Measurements from ENCODE around the gene PRKCQ. TPM values are rescaled to one million over a fixed set of nuclear protein-coding genes. Genes with fewer than 3 reads are reported as not detected.

PRKCQ gene
- total RNA-seq, 1 experiment from 2014 or later = 0.73 TPM

DNA sequence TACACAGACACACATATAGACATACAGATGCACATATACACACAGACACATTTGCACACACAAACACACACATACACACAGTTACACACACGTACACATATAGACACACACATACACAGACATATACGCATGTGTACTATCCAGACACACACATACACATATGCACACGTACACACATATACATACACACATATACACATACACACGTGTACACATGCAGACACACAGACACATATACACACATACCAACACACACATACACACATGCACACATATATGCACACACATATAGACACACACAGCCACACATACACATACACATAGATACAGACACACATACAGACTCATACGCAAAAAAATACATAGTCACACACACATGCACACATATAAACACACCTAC is 193.1 kb downstream of the PRKCQ start:
- no TSS peak for BruUV-seq (replicated peaks)
- no peak for DNase-seq
- peaks cover 10% of the 10 kb centered on the region for H3K9me3 Mint-ChIP-seq (ENCODE audit: low read depth, unreplicated experiment)
- TF ChIP-seq CTCF (IDR thresholded peaks at IDR 0.05; ENCODE audit: unreplicated experiment) = no peak
- peaks cover 72% of the 10 kb centered on the region for H3K4me1 Mint-ChIP-seq (ENCODE audit: low read depth, unreplicated experiment)
- intact Hi-C loops (cut with micrococcal nuclease; ENCODE audit: unreplicated experiment) = no loop called here
- H3K27ac Mint-ChIP-seq (ENCODE audit: unreplicated experiment) = peak overlapping the region; percentile 88
- no peak overlapping the region for H3K4me3 Mint-ChIP-seq (ENCODE audit: low read depth, unreplicated experiment)
- peaks cover 8% of the 10 kb centered on the region for H3K36me3 Mint-ChIP-seq (ENCODE audit: insufficient read depth, unreplicated experiment)
- H3K27me3 Mint-ChIP-seq (ENCODE audit: unreplicated experiment) = no peaks in the 10 kb centered on the region
- CTCF ChIA-PET = interaction anchor here (1.5 to 2.2 kb wide), 3 partner anchors 12 to 88 kb away, joined by 5 to 14 read pairs (median 8); no protein-coding TSS in a partner anchor

DNA sequence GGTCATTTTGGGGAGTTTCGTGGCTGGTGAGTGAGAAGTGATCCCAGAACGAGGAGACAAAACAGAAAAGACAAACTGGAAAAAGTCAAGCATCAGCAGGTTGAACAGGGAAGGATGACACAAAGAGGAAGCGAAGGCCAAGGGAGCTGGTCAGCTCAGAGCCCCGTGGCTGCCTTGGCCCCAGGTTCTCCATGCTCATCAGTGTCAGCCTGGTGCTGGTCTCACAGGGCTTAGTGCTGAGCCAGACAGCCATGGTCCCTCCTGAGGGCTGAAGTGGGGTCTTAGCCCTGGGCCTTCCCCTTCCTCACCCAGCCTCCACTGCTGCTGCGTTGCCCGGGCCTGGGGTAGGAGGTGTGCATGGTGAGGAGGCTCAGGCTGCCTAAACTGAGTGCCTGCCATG is 193.7 kb downstream of the PRKCQ start:
- no peak for DNase-seq
- peaks cover 8% of the 10 kb centered on the region for H3K36me3 Mint-ChIP-seq (ENCODE audit: insufficient read depth, unreplicated experiment)
- CTCF ChIA-PET = no interaction called here
- H3K4me1 Mint-ChIP-seq (ENCODE audit: low read depth, unreplicated experiment) = peaks cover 72% of the 10 kb centered on the region
- no peaks in the 10 kb centered on the region for H3K27me3 Mint-ChIP-seq (ENCODE audit: unreplicated experiment)
- no TSS peak for BruUV-seq (replicated peaks)
- intact Hi-C loops (cut with micrococcal nuclease; ENCODE audit: unreplicated experiment) = no loop called here
- H3K4me3 Mint-ChIP-seq (ENCODE audit: low read depth, unreplicated experiment) = no peak overlapping the region
- H3K9me3 Mint-ChIP-seq (ENCODE audit: low read depth, unreplicated experiment) = peaks cover 11% of the 10 kb centered on the region
- TF ChIP-seq CTCF (IDR thresholded peaks at IDR 0.05; ENCODE audit: unreplicated experiment) = no peak
- peak overlapping the region; percentile 88 for H3K27ac Mint-ChIP-seq (ENCODE audit: unreplicated experiment)

DNA sequence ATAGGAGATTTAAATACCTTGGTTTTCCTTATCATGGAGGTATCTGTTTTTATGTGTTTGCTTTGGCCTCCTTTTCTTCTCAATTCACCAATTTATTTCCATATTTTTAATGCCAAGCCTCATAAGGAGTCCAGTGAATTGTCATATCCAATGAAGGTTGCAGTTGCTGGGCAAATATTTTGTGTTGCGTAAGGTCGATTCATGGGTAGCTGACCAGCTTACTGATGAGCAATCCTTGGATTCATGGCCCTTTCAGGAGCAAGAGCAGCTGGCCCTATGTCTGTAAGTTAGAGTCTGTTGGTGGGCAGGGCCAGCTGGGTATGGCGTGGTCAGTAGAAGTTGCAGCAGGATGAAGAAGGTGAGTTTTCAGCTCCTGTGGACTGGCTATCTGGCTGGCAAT is 194.4 kb downstream of the PRKCQ start:
- H3K27me3 Mint-ChIP-seq (ENCODE audit: unreplicated experiment) = no peaks in the 10 kb centered on the region
- H3K27ac Mint-ChIP-seq (ENCODE audit: unreplicated experiment) = peak overlapping the region; percentile 45
- DNase-seq = no peak
- H3K36me3 Mint-ChIP-seq (ENCODE audit: insufficient read depth, unreplicated experiment) = peaks cover 13% of the 10 kb centered on the region
- CTCF ChIA-PET = interaction anchor here (0.6 to 1.2 kb wide), 2 partner anchors 71 to 249 kb away, joined by 3 to 4 read pairs; no protein-coding TSS in a partner anchor
- H3K4me1 Mint-ChIP-seq (ENCODE audit: low read depth, unreplicated experiment) = peaks cover 72% of the 10 kb centered on the region
- no peak overlapping the region for H3K4me3 Mint-ChIP-seq (ENCODE audit: low read depth, unreplicated experiment)
- BruUV-seq (replicated peaks) = no TSS peak
- intact Hi-C loops (cut with micrococcal nuclease; ENCODE audit: unreplicated experiment) = loop anchor here (1.0 kb wide), 1 partner anchor 71 kb away; no protein-coding TSS in a partner anchor
- H3K9me3 Mint-ChIP-seq (ENCODE audit: low read depth, unreplicated experiment) = peaks cover 12% of the 10 kb centered on the region
- TF ChIP-seq CTCF (IDR thresholded peaks at IDR 0.05; ENCODE audit: unreplicated experiment) = no peak

- CTCF ChIA-PET = interaction anchor here (1.2 kb wide), 1 partner anchor 70 kb away, joined by 4 read pairs; no protein-coding TSS in a partner anchor
- H3K27me3 Mint-ChIP-seq (ENCODE audit: unreplicated experiment) = no peaks in the 10 kb centered on the region
- peaks cover 71% of the 10 kb centered on the region for H3K4me1 Mint-ChIP-seq (ENCODE audit: low read depth, unreplicated experiment)
- TF ChIP-seq CTCF (IDR thresholded peaks at IDR 0.05; ENCODE audit: unreplicated experiment) = no peak
- DNase-seq = no peak
- H3K9me3 Mint-ChIP-seq (ENCODE audit: low read depth, unreplicated experiment) = peaks cover 12% of the 10 kb centered on the region
- H3K36me3 Mint-ChIP-seq (ENCODE audit: insufficient read depth, unreplicated experiment) = peaks cover 13% of the 10 kb centered on the region
- no TSS peak for BruUV-seq (replicated peaks)
- no peak overlapping the region for H3K4me3 Mint-ChIP-seq (ENCODE audit: low read depth, unreplicated experiment)
- intact Hi-C loops (cut with micrococcal nuclease; ENCODE audit: unreplicated experiment) = loop anchor here (1.0 kb wide), 1 partner anchor 71 kb away; no protein-coding TSS in a partner anchor
- H3K27ac Mint-ChIP-seq (ENCODE audit: unreplicated experiment) = no peak overlapping the region
Measured at GRCh38 chr10:6384847-6385246, 195.2 kb downstream of the PRKCQ start.

All from Calu3 (cell line).